K562 (cell line): ENCODE measurements around the gene BMP10. TPM values are rescaled to one million over a fixed set of nuclear protein-coding genes. Genes with fewer than 3 reads are reported as not detected.
"Not testable (repeated sequence)": the region's sequence is repeated elsewhere in the genome, so short reads cannot be mapped to it uniquely, and the experiment has no call there.

Experiments used
- ATAC-seq: fragments of 200-7000 bp; cut with Tn5 transposase; 3 replicates; pipeline ENCODE4 v1.9.1; 2020; ENCODE audit warnings: moderate library complexity
- BruUV-seq: library from RNA; stranded (reverse); fragments of 400-500 nt; replicated peaks from 2 replicates; lab custom pipeline; 2021; lab: Mats Ljungman, UMichigan
- CTCF ChIA-PET: fragments of 300-600 bp; formaldehyde crosslinking; extraction: SDS; loops from one replicate; lab custom pipeline; 2021; ENCODE audit warnings: low intra/inter-chr PET ratio; lab: Yijun Ruan, JAX
- POLR2A ChIA-PET: fragments of 300-600, 350-650 bp; sonication (Branson Sonifier 250); formaldehyde crosslinking; extraction: SDS; loops from one replicate; lab custom pipeline; 2021; ENCODE audit warnings: antibody characterized with exemption, inconsistent platforms; lab: Yijun Ruan, JAX
- DNase-seq, 4 experiments: peaks; one replicate each; pipeline versions ENCODE4 v3.0.0 to v3.0.0-alpha.2; 2011 to 2018; ENCODE audit warnings: low spot score in 3 of 4, mixed read lengths in 3 of 4; ENCODE audit errors: extremely low read depth in 1 of 4
- FAIRE-seq: peaks from 2 replicates; lab custom pipeline; 2011; peaks lifted over from hg19 to GRCh38; lab: Jason Lieb, UNC
- H2AFZ ChIP-seq: 2 replicates; pipeline ENCODE4 v1.6.0; 2011; ENCODE audit warnings: low read depth, low read length, control low read depth, inconsistent platforms
- H3K27ac ChIP-seq: fragments of 200-600 bp; 3 replicates; pipeline ENCODE4 v1.8.0; 2011; ENCODE audit warnings: low read depth, mild to moderate bottlenecking, control low read depth, inconsistent platforms, low read length, moderate library complexity, mixed read lengths; ENCODE audit errors: extremely low read depth
- H3K27me3 ChIP-seq, 2 experiments: fragments of 300-600 bp in 1 of 2; 2 replicates in 1 of 2; 3 replicates in 1 of 2; pipeline versions ENCODE4 v1.6.0 to v1.8.0; 2011; ENCODE audit warnings: inconsistent platforms in 2 of 2, low read length in 2 of 2, mild to moderate bottlenecking in 1 of 2, mixed read lengths in 1 of 2, moderate library complexity in 1 of 2; ENCODE audit not compliant: control insufficient read depth in 2 of 2, insufficient read depth in 2 of 2
- H3K36me3 ChIP-seq: fragments of 300-600 bp; 3 replicates; pipeline ENCODE4 v1.8.0; 2011; ENCODE audit warnings: mild to moderate bottlenecking, low read length, inconsistent platforms; ENCODE audit not compliant: control insufficient read depth, insufficient read depth
- H3K4me1 ChIP-seq, 2 experiments: fragments of 200-600 bp in 1 of 2; replicated peaks in 1 of 2; 2 replicates in 1 of 2; 3 replicates in 1 of 2; pipeline versions ENCODE4 v1.5.1 to v1.8.0; 2011; ENCODE audit warnings: inconsistent platforms in 2 of 2, low read length in 2 of 2, mild to moderate bottlenecking in 1 of 2, mixed read lengths in 1 of 2, moderate library complexity in 1 of 2; ENCODE audit not compliant: control insufficient read depth in 2 of 2, insufficient read depth in 2 of 2
- H3K4me2 ChIP-seq: 2 replicates; pipeline ENCODE4 v1.6.1; 2011; ENCODE audit warnings: low read length, control low read depth, inconsistent platforms, mixed read lengths; ENCODE audit not compliant: insufficient read depth
- H3K4me3 ChIP-seq: fragments of 200-600 bp; sonication (generic), shearing (Covaris generic); 2 replicates; pipeline ENCODE4 v1.5.1; 2016; ENCODE audit warnings: control low read depth, inconsistent platforms
- H3K79me2 ChIP-seq: fragments of 200-600 bp; 3 replicates; pipeline ENCODE4 v1.8.0; 2011; ENCODE audit warnings: low read length, inconsistent platforms; ENCODE audit not compliant: control insufficient read depth, insufficient read depth
- H3K9ac ChIP-seq, 2 experiments: 2 replicates each; pipeline versions ENCODE4 v1.6.0 to v1.6.1; 2011; ENCODE audit warnings: low read depth in 2 of 2, low read length in 2 of 2, control low read depth in 1 of 2, inconsistent platforms in 1 of 2, mild to moderate bottlenecking in 1 of 2, mixed read lengths in 1 of 2; ENCODE audit not compliant: insufficient read depth in 1 of 2
- H3K9me1 ChIP-seq: one replicate; pipeline ENCODE4 v1.6.0; 2011; ENCODE audit warnings: inconsistent platforms, mild to moderate bottlenecking, low read length, moderate library complexity; ENCODE audit not compliant: control insufficient read depth, insufficient read depth
- H3K9me3 ChIP-seq: replicated peaks from 2 replicates; pipeline ENCODE4 v1.5.1; 2011; ENCODE audit warnings: low read depth, low read length, inconsistent platforms; ENCODE audit not compliant: control insufficient read depth, insufficient read depth
- H4K20me1 ChIP-seq: replicated peaks from 2 replicates; pipeline ENCODE4 v1.6.1; 2011; ENCODE audit warnings: low read length, inconsistent platforms, mixed read lengths; ENCODE audit not compliant: control insufficient read depth, insufficient read depth
- RAD21 ChIP-seq, 2 experiments: fragments of 250-450 bp in 1 of 2; fragments of 450-650 bp in 1 of 2; sonication (Bioruptor Pico) in 1 of 2; formaldehyde crosslinking in 1 of 2; IDR thresholded peaks in 1 of 2; conservative IDR thresholded peaks in 1 of 2; 2 replicates each; pipeline versions ENCODE4 v1.4.0 to v1.8.0; 2020 to 2022; ENCODE audit warnings: mild to moderate bottlenecking in 2 of 2, moderate library complexity in 1 of 2
- SLC30A9 ChIP-seq: fragments of 250-450 bp; sonication (Bioruptor Pico); IDR thresholded peaks from 2 replicates; pipeline ENCODE4 v1.8.0; 2022; ENCODE audit warnings: mild to moderate bottlenecking, moderate library complexity
- WGBS: fragments of 100-300 bp; shearing (Covaris generic); methylation state at CpG from one replicate; pipeline ENCODE4 v1.1.6; 2016; ENCODE audit warnings: low coverage, mixed read lengths; ENCODE audit not compliant: insufficient coverage; ENCODE audit errors: missing lambda C conversion rate; 5-methylcytosine and 5-hydroxymethylcytosine counted together
- in situ Hi-C: fragments of 300-500 bp; cut with MboI; formaldehyde crosslinking; loops from 4 replicates; pipeline ENCODE4 v1.15.0; 2018; ENCODE audit warnings: inconsistent platforms, mixed read lengths
- intact Hi-C: fragments of 100-400 bp; cut with micrococcal nuclease; formaldehyde crosslinking; loops from 2 replicates; pipeline ENCODE4 v1.14.2; 2022
- polyA plus RNA-seq, 8 experiments: library from polyadenylated mRNA; depleted of rRNA in 4 of 8; stranded (reverse) in 5 of 8; unstranded in 3 of 8; fragments of >200 nt; fragmentation: Nextera tagmentation in 2 of 8; fragmentation: Illumina TruSeq in 1 of 8; extraction: Ambion mirVana in 2 of 8; extraction: Trizol in 1 of 8; gene quantifications; 2 replicates each; pipeline versions ENCODE4 v1.2.1 to v1.2.3, GENCODE V29; 2011 to 2014; ENCODE audit warnings: inconsistent platforms in 1 of 8, missing spikeins in 1 of 8
- total RNA-seq, 7 experiments: library from RNA; depleted of rRNA in 6 of 7; stranded (reverse); fragments of >200 nt in 6 of 7; fragmentation: Illumina TruSeq in 2 of 7; extraction: Trizol in 2 of 7; gene quantifications; 2 replicates each; pipeline versions ENCODE4 v1.2.1 to v1.2.3, GENCODE V29; 2011 to 2021; ENCODE audit warnings: low replicate concordance in 1 of 7

BMP10 gene
- total and polyA plus RNA-seq, 9 of the 15 experiments (the other 6 are each of a cell fraction or from before 2014, with no cell fraction given): 0.11 to 0.91 (median 0.43) TPM

DNA sequence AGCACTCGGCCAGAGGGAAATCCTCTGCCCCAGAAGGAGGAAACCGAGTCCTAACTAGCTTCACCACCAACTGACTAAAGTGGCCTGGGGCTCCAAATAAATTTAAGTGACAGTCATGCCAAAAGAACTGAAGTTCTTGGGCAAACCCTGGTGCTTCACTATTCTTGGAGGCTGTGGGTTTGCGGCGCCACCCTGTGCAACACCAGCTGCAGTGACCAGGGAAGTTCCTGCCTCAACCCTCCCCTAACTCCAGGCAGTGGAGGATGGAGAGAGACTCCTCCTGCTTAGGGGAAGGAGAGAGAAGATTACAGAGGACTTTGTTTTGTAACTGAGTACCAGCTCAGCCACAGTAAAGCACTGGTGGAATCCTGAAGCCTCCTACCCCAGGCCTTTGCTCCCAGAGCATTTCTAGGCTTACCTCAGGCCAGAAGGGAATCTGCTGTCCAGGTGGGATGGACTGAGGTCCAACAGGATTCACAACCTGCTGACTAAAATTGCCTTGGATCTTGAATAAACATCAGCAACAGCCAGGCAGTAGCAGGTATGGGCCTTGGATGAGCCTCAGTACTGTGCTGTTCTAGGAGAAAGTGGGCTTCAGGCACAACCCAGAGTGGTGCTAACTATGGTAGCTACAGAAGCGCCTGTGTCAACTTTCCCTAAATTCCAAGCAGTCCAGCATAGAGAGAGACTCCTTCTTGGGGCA lies 29.4 kb upstream of the BMP10 start:
- H3K4me2 ChIP-seq: no peak overlapping the region
- TF ChIP-seq SLC30A9 (CRISPR knock-in tag) (no peak), RAD21 (CRISPR knock-in tag; conservative IDR thresholded peaks at IDR 0.05 in 1 of 2, IDR thresholded peaks at IDR 0.05 in 1 of 2) (peak in 1 of 2 experiments; percentile 23; a peak in 2 of 4 replicates)
- FAIRE-seq: no peak
- BruUV-seq: no TSS peak
- 0 out of 5 replicates have a peak, but pooled peaks cover 0 to 5% of the 10 kb centered on the region in 2 experiments for H3K27me3 ChIP-seq
- peaks cover 6% of the 10 kb centered on the region for H3K9me3 ChIP-seq
- H3K9me1 ChIP-seq: no peaks in the 10 kb centered on the region
- no peaks in the 10 kb centered on the region for H3K36me3 ChIP-seq
- no peak for DNase-seq
- POLR2A ChIA-PET: no interaction called here
- no peaks in the 10 kb centered on the region for H3K4me1 ChIP-seq
- H3K27ac ChIP-seq: no peak overlapping the region
- WGBS: 21% methylated on average over 5 of the region's 5 CpGs
- in situ Hi-C loops: loop anchor here (5.0 kb wide), 1 partner anchor 53 kb away; no protein-coding TSS in a partner anchor
- H3K4me3 ChIP-seq: no peak overlapping the region
- no peak overlapping the region for H3K9ac ChIP-seq
- no peak overlapping the region for H2AFZ ChIP-seq
- H3K79me2 ChIP-seq: no peaks in the 10 kb centered on the region
- H4K20me1 ChIP-seq: no peaks in the 10 kb centered on the region
- no peak for ATAC-seq
- intact Hi-C loops: no loop called here
- CTCF ChIA-PET: interaction anchor here (0.8 kb wide), 1 partner anchor 147 kb away, joined by 3 read pairs; no protein-coding TSS in a partner anchor

- POLR2A ChIA-PET: interaction anchor here (0.9 kb wide), 1 partner anchor 48 kb away, joined by 3 read pairs; no protein-coding TSS in a partner anchor
- H3K9me1 ChIP-seq, H3K27me3 ChIP-seq, CTCF ChIA-PET, DNase-seq, H3K36me3 ChIP-seq, H3K4me1 ChIP-seq, H2AFZ ChIP-seq, FAIRE-seq, intact Hi-C loops, H3K9me3 ChIP-seq, H3K4me3 ChIP-seq, H3K9ac ChIP-seq, in situ Hi-C loops, ATAC-seq, H3K4me2 ChIP-seq, H4K20me1 ChIP-seq, BruUV-seq, H3K79me2 ChIP-seq, H3K27ac ChIP-seq: not testable (repeated sequence)
- WGBS: 32% methylated on average over 5 of the region's 6 CpGs
These were observed 24.8 kb upstream of the BMP10 start for GRCh38 chr2:68895981-68896380.
